Psoas muscle (tissue), 8 donors: ENCODE results near the gene SFTPB. TPM values are rescaled to one million over a fixed set of nuclear protein-coding genes. Genes with fewer than 3 reads are reported as not detected.

ENCODE experiments used
- ATAC-seq, 4 donors: fragments of 200-7000 bp; cut with Tn5 transposase; one replicate each; pipeline ENCODE4 v1.9.1; 2020; ENCODE audit warnings: moderate library complexity in 3 of 4, mild to moderate bottlenecking in 2 of 4
- DNase-seq, 2 donors: peaks; one replicate each; pipeline ENCODE4 v3.0.0-alpha.2; 2020
- H3K27ac ChIP-seq: fragments of 200-600 bp; one replicate; pipeline ENCODE4 v1.8.0; 2022
- H3K27me3 ChIP-seq, 3 donors: fragments of 200-600 bp in 1 of 3; one replicate each; pipeline versions ENCODE4 v1.6.1 to v1.8.0; 2013 to 2022; ENCODE audit warnings: low read length in 2 of 3, mild to moderate bottlenecking in 2 of 3, moderate library complexity in 1 of 3; ENCODE audit not compliant: insufficient read depth in 3 of 3
- H3K36me3 ChIP-seq, 2 donors: fragments of 200-600 bp in 1 of 2; one replicate each; pipeline versions ENCODE4 v1.6.1 to v1.8.0; 2013 to 2022; ENCODE audit warnings: low read depth in 1 of 2, mild to moderate bottlenecking in 1 of 2, moderate library complexity in 1 of 2; ENCODE audit not compliant: insufficient read depth in 1 of 2
- H3K4me1 ChIP-seq: fragments of 200-600 bp; one replicate; pipeline ENCODE4 v1.8.0; 2022
- H3K4me3 ChIP-seq: fragments of 200-600 bp; one replicate; pipeline ENCODE4 v1.8.0; 2022; ENCODE audit warnings: mild to moderate bottlenecking
- H3K9me3 ChIP-seq: fragments of 200-600 bp; one replicate; pipeline ENCODE4 v1.8.0; 2022
- CTCF ChIP-seq: fragments of 200-600 bp; IDR thresholded peaks from one replicate; pipeline ENCODE4 v1.8.0; 2022; ENCODE audit warnings: antibody characterized with exemption
- WGBS, 3 donors: extraction: QIAGEN DNeasy Blood & Tissue Kit; methylation state at CpG; one replicate each; pipeline versions ENCODE4 v1.1.6 to v1.1.7; 2013; 5-methylcytosine and 5-hydroxymethylcytosine counted together
- intact Hi-C, 2 donors: fragments of 100-400 bp; cut with DNase I; formaldehyde crosslinking; loops; one replicate each; pipeline versions ENCODE4 v1.11.0 to v1.14.2; 2022
- polyA plus RNA-seq, 3 donors: library from polyadenylated mRNA; stranded (reverse); fragments of 200-250 nt; gene quantifications; one replicate each; pipeline ENCODE4 v1.2.3, GENCODE V29; 2013
- total RNA-seq, 4 donors: library from RNA; stranded (reverse); fragmentation: NEBNext Ultra II Directional in 2 of 4; extraction: Animal tissue kit (Norgen Biotek cat#: 25700) in 2 of 4; gene quantifications; one replicate each; pipeline versions ENCODE4 v1.2.1 to v1.2.4, GENCODE V29; 2021 to 2023
- donor health status: healthy with polysubstance abuse.
- donor health status: DM: no; HTN: no; CAD: no; lungs with moderate emphysema.
- donor health status: Bipolar disorder and iron deficiency.
- donor health status: healthy.
- donor health status: DM: yes; HTN: yes; CAD: no.
- donor health status: DM: no; HTN: no; CAD: no.
- donor health status: DM: no; HTN: no; CAD: no.
- donor health status: DM: yes; HTN: yes; CAD: no.

The SFTPB gene
- total and polyA plus RNA-seq, 7 donors, result 0.04 to 1.5 (median 0.98) TPM

- H3K9me3 ChIP-seq, result no peaks in the 10 kb centered on the region
- peak overlapping the region; percentile 87 for H3K27ac ChIP-seq
- TF ChIP-seq CTCF, result no peak
- H3K4me3 ChIP-seq, result no peak overlapping the region
- ATAC-seq (peak in 1 of 4 donors; percentile 1), DNase-seq (peak; percentile 46 to 66)
- no peaks in the 10 kb centered on the region for H3K36me3 ChIP-seq
- intact Hi-C loops, result loop anchor here (1.0 to 5.0 kb wide), 3 partner anchors 26 to 69 kb away; no protein-coding TSS in a partner anchor
- WGBS, 3 donors, result 79 to 90% (median 89%) methylated on average over 10 of the region's 10 CpGs
- no peaks in the 10 kb centered on the region for H3K27me3 ChIP-seq
- peaks cover 68% of the 10 kb centered on the region for H3K4me1 ChIP-seq
These were observed 38.7 kb upstream of the SFTPB start for GRCh38 chr2:85706599-85707296.

- no peak for TF ChIP-seq CTCF
- H3K4me3 ChIP-seq, result no peak overlapping the region
- no peaks in the 10 kb centered on the region for H3K36me3 ChIP-seq
- H3K27me3 ChIP-seq, result no peaks in the 10 kb centered on the region
- peak overlapping the region; percentile 87 for H3K27ac ChIP-seq
- 70 to 88% (median 85%) methylated on average over 6 of the region's 6 CpGs for WGBS, 3 donors
- ATAC-seq (peak in 3 of 4 donors; percentile 4 to 12 (median 9)), DNase-seq (no peak)
- intact Hi-C loops, result loop anchor here (2.0 to 5.0 kb wide), 2 partner anchors 25 to 69 kb away; no protein-coding TSS in a partner anchor
- peaks cover 64% of the 10 kb centered on the region for H3K4me1 ChIP-seq
- no peaks in the 10 kb centered on the region for H3K9me3 ChIP-seq
These were observed 38.1 kb upstream of the SFTPB start for GRCh38 chr2:85706063-85706462.

- Histone ChIP-seq H3K9me3 (no peaks in the 10 kb centered on the region), H3K36me3 (no peaks in the 10 kb centered on the region), H3K4me3 (no peak overlapping the region), H3K27me3 (no peaks in the 10 kb centered on the region), H3K4me1 (peaks cover 64% of the 10 kb centered on the region), H3K27ac (peak overlapping the region; percentile 87)
- TF ChIP-seq CTCF, result no peak
- DNase-seq (peak; percentile 48 to 76), ATAC-seq (peak; percentile 81 to 95 (median 89))
- WGBS, 3 donors, result 23 to 38% (median 25%) methylated on average over 2 of the region's 2 CpGs
- intact Hi-C loops, result loop anchor here (2.0 to 5.0 kb wide), 2 partner anchors 25 to 68 kb away; no protein-coding TSS in a partner anchor
These were observed 37.7 kb upstream of the SFTPB start for GRCh38 chr2:85705680-85706039.

- ATAC-seq (no peak), DNase-seq (no peak)
- peaks cover 63% of the 10 kb centered on the region for H3K4me1 ChIP-seq
- WGBS, 3 donors, result 85 to 90% (median 85%) methylated on average over 8 of the region's 8 CpGs
- peak overlapping the region; percentile 87 for H3K27ac ChIP-seq
- TF ChIP-seq CTCF, result no peak
- intact Hi-C loops, result loop anchor here in 1 of 2 donors (5.0 kb wide), 1 partner anchor 68 kb away; no protein-coding TSS in a partner anchor
- no peaks in the 10 kb centered on the region for H3K27me3 ChIP-seq
- no peaks in the 10 kb centered on the region for H3K36me3 ChIP-seq
- no peaks in the 10 kb centered on the region for H3K9me3 ChIP-seq
- H3K4me3 ChIP-seq, result no peak overlapping the region
These were observed 37.0 kb upstream of the SFTPB start for GRCh38 chr2:85704800-85705679.
